ENCODE data around the gene SLC35G2.
"Not testable (repeated sequence)": the region's sequence is repeated elsewhere in the genome, so short reads cannot be mapped to it uniquely, and the experiment has no call there.

Gene SLC35G2

GRCh38 chr3:136885357-136886213, 66.7 kb downstream of the SLC35G2 start:
- no peak for DNase-seq (ENCODE audit: low read depth)

- DNase-seq (ENCODE audit: low read depth): no peak
Observed at GRCh38 chr3:136889947-136890346, 71.0 kb downstream of the SLC35G2 start.

- DNase-seq (ENCODE audit: low read depth): no peak
Observed at GRCh38 chr3:136891934-136892855, 73.3 kb downstream of the SLC35G2 start.

- DNase-seq (ENCODE audit: low read depth): peak; percentile 93
Observed at GRCh38 chr3:136893848-136894443, 75.0 kb downstream of the SLC35G2 start.

- not testable (repeated sequence) for DNase-seq (ENCODE audit: low read depth)
Observed at GRCh38 chr3:136897171-136897570, 78.2 kb downstream of the SLC35G2 start.

- no peak for DNase-seq (ENCODE audit: low read depth)
Observed at GRCh38 chr3:136898549-136898948, 79.6 kb downstream of the SLC35G2 start.

- DNase-seq (ENCODE audit: low read depth): no peak
Observed at GRCh38 chr3:136898954-136899353, 80.0 kb downstream of the SLC35G2 start.

GRCh38 chr3:136899622-136900158, 80.8 kb downstream of the SLC35G2 start:
- no peak for DNase-seq (ENCODE audit: low read depth)

GRCh38 chr3:136900694-136901093, 81.8 kb downstream of the SLC35G2 start:
- DNase-seq (ENCODE audit: low read depth): not testable (repeated sequence)

- peak; percentile 63 for DNase-seq (ENCODE audit: low read depth)
Observed at GRCh38 chr3:136901391-136901790, 82.5 kb downstream of the SLC35G2 start.

GRCh38 chr3:136902530-136902929, 83.6 kb downstream of the SLC35G2 start:
- DNase-seq (ENCODE audit: low read depth): not testable (repeated sequence)

GRCh38 chr3:136903899-136904298, 85.0 kb downstream of the SLC35G2 start:
- DNase-seq (ENCODE audit: low read depth): no peak

- no peak for DNase-seq (ENCODE audit: low read depth)
Observed at GRCh38 chr3:136904746-136905145, 85.8 kb downstream of the SLC35G2 start.

Data from iris pigment epithelial cell (primary cell).